ENCODE data around the gene SLC8B1. TPM values are rescaled to one million over a fixed set of nuclear protein-coding genes. Genes with fewer than 3 reads are reported as not detected.
A peak's percentile ranks its signal among the peaks of the same experiment; 100 is the strongest.

The SLC8B1 gene
- polyA plus RNA-seq, 3 donors: 14.2 to 20.6 (median 14.9) TPM

- no peak for DNase-seq
Measured at GRCh38 chr12:113326775-113327395, 8.0 kb downstream of the SLC8B1 start.

- peak; percentile 35 for DNase-seq
Measured at GRCh38 chr12:113325916-113326315, 9.0 kb downstream of the SLC8B1 start.

- no peak for DNase-seq
Measured at GRCh38 chr12:113322343-113322742, 12.6 kb downstream of the SLC8B1 start.

DNA sequence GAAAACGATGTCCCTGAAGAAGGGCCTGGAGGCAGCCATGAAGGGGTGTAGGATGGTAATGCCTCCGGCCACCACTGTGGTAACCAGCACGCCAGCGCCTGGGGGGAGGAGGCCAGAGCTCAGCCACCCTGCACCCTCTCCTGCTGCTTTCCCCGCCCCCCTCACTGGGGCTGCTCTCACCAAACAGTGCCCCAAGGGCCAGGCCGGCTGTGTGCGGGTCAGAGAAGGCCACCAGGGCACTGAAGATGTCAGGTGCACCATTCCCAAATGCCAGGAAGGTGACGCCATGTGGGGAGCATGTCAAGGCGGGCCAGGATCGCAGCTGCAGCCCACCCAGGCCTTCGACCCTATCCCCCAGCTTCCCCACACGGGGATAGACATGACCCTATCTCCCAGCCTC, 14.5 kb downstream of the SLC8B1 start:
- no peak for DNase-seq

GRCh38 chr12:113318900-113319628, 15.8 kb downstream of the SLC8B1 start:
- DNase-seq: no peak

- DNase-seq: no peak
Measured at GRCh38 chr12:113318046-113318656, 16.8 kb downstream of the SLC8B1 start.

DNA sequence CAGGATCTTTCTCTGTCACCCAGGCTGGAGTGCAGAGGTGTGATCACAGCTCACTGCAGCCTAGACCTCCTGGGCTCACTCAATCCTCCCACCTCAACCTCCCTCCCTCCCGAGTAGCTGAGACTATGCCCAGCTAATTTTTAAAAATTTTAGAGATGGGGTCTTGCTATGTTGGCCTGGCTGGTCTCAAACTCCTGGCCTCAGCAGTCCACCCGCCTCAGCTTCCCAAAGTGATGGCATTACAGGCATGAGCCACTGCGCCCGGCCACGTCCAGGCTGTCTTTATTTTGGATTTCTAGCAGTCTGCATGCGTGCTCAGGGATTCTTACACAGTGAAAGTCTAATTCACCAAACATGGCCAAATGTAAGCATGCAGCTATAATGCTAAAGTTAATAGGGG, 17.8 kb downstream of the SLC8B1 start:
- no peak for DNase-seq

- no peak for DNase-seq
Measured at GRCh38 chr12:113316155-113316554, 18.8 kb downstream of the SLC8B1 start.

DNA sequence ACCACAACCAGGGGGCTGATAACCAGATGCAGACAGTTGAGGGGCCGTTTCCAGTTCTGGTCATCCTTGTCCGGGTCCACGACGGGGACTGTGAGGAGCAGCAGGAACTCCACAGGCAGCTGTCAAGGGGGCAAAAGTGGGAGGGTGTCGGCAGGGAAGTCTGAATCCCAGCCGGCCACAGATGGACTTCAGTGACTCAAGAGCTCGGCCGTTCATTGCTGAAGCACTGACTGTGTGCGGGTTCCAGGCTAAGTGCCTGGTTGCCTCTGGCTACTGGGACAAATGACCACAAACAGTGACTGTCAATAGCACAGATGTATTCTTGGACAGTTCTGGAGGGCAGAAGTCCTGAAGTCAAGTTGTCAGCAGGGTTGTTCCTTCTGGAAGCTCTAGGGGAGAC, 19.6 kb downstream of the SLC8B1 start:
- DNase-seq: no peak

- no peak for DNase-seq
Measured at GRCh38 chr12:113314121-113314529, 20.8 kb downstream of the SLC8B1 start.

DNA sequence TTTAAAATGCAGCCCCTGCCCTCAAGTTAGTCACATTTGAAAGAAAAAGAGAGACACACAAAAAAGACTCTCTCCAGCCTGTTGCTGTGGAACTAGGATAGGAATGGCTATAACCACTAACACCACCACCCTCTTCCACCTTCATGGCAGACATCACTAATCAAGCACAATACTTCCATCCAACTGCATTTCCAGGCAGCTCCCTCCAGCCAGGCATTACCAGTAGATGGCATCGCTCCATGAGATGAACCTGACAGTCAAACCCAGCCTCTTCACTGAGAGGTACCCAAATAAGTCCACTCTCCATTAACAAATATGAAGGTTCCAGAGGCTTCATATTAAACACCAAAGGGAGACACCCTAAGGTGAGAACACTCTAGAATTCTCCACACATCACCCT, 24.4 kb downstream of the SLC8B1 start:
- no peak for DNase-seq

DNA sequence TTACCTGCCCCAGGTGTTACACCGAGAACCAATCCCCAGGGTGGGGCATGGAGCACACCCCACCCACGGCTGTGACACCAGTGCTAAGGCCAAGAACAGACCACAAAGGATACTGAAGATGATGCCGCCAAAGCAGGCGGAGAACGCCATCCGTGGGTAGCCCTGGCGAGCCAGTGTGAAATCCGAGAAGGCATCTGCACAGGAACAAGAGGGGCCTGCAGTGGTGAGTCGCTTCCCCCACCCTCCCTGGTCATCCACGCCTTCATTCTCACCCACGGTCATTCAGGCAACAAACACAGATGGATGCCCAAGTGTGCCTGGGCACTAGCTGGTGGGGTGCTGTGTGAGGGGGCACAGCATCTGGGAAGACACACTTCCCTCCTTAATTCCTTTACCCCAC, 28.5 kb downstream of the SLC8B1 start:
- no peak for DNase-seq

DNA sequence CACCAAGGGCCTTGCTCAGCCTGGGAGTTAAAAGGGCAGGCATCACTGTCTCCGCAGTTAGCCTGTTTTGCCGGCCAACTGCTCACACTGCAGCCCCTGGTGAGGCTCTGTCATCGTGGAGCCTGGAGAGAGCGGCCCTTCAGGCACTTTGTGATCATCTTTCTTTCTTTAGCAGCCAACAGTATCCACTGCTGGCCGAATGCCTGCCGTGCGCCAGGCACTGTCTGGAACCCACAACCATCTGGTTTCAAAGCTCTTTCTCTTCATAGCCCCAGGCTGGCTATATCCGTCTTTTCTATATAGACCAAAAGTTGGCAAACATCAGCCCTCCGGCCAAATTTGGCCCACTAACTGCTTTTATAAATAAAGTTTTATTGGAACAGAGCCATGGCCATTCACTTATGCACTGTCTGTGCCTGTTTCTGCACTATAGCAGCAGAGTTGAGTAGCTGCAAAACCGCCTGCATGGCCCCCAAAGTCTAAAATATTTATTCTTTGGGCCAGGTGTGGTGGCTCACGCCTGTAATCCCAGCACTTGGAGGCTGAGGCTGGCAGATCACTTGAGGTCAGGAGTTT, 29.5 kb downstream of the SLC8B1 start:
- no peak for DNase-seq

- DNase-seq: no peak
Measured at GRCh38 chr12:113302886-113303640, 31.8 kb downstream of the SLC8B1 start.

- no peak for DNase-seq
Measured at GRCh38 chr12:113302466-113302865, 32.4 kb downstream of the SLC8B1 start.

GRCh38 chr12:113301811-113302210, 33.1 kb downstream of the SLC8B1 start:
- no peak for DNase-seq

DNA sequence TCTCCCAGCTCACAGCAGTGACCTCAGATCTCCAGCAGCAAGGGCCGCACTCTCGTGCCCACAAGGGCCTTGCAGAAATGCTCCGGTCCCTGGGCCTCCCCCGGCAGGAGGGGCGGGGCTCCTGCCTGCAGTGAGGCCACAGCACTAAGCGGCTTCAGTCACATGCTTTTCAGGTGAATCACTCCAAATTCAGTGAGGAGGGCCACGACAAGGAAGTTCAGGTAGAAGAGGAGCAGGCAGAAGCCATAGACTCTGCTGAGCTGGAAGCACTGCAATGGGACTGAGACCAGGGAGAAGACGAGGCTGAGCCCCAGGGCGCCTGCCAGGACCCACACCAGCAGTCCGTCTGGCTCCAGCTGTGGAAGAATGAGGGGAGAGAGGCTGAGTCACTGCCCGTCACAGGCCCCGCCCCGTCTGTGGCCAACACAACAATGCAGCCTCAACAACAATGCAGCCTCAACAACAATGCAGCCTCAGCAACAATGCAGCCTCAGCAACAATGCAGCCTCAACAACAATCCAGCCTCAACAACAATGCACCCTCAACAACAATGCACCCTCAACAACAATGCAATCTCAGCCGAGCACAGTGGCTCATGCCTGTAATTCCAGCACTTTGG, 35.2 kb downstream of the SLC8B1 start:
- no peak for DNase-seq

GRCh38 chr12:113298861-113299545, 35.9 kb downstream of the SLC8B1 start:
- no peak for DNase-seq

DNA sequence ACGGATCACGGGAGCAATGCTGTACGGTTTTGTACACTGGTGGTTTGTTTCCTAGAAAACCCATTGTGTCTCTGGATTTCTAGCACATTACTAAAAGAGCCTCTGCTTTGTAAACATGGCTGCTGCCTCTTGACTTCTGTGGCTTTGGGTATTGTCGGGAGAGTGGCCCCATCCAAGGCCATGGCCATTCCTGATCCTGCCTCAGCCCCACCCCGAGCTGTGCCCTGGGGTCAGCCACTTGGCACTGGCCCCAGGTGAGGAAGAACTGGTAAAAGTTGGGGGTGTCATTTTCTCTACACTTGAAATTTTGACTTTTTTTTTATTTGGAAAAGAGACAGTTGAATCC, 36.5 kb downstream of the SLC8B1 start:
- no peak for DNase-seq

GRCh38 chr12:113297621-113298471, 37.1 kb downstream of the SLC8B1 start:
- no peak for DNase-seq

All from renal pelvis (tissue), 4 donors.